Calu3 (cell line): ENCODE data around the gene ARIH1. TPM values are rescaled to one million over a fixed set of nuclear protein-coding genes. Genes with fewer than 3 reads are reported as not detected.

Source experiments
- BruUV-seq: library from RNA; stranded (reverse); fragments of 400-500 nt; replicated peaks from 2 replicates; lab custom pipeline; 2021; lab: Mats Ljungman, UMichigan
- CTCF ChIA-PET: fragments of 300-600 bp; sonication (Branson Sonifier 250); formaldehyde crosslinking; loops from one replicate; lab custom pipeline; 2022; ENCODE audit warnings: antibody characterized with exemption; lab: Charles Lee
- DNase-seq: peaks from one replicate; pipeline ENCODE4 v3.0.0; 2022
- H3K27ac Mint-ChIP-seq: one replicate; pipeline ENCODE4 v1.8.0; 2022; ENCODE audit warnings: mixed read lengths; ENCODE audit not compliant: unreplicated experiment
- H3K27me3 Mint-ChIP-seq: one replicate; pipeline ENCODE4 v1.8.0; 2022; ENCODE audit warnings: mixed read lengths; ENCODE audit not compliant: unreplicated experiment
- H3K36me3 Mint-ChIP-seq: one replicate; pipeline ENCODE4 v1.8.0; 2022; ENCODE audit warnings: mild to moderate bottlenecking, moderate library complexity, mixed read lengths; ENCODE audit not compliant: insufficient read depth, unreplicated experiment
- H3K4me1 Mint-ChIP-seq: one replicate; pipeline ENCODE4 v1.8.0; 2022; ENCODE audit warnings: mild to moderate bottlenecking, low read depth, mixed read lengths; ENCODE audit not compliant: unreplicated experiment
- H3K4me3 Mint-ChIP-seq: one replicate; pipeline ENCODE4 v1.8.0; 2022; ENCODE audit warnings: mild to moderate bottlenecking, low read depth, moderate library complexity, mixed read lengths; ENCODE audit not compliant: unreplicated experiment
- H3K9me3 Mint-ChIP-seq: one replicate; pipeline ENCODE4 v1.8.0; 2022; ENCODE audit warnings: low read depth, mixed read lengths; ENCODE audit not compliant: unreplicated experiment
- CTCF ChIP-seq: fragments of 200-600 bp; IDR thresholded peaks from one replicate; pipeline ENCODE4 v1.8.0; 2022; ENCODE audit warnings: antibody characterized with exemption; ENCODE audit not compliant: unreplicated experiment
- intact Hi-C: fragments of 100-400 bp; cut with micrococcal nuclease; formaldehyde crosslinking; loops from one replicate; pipeline ENCODE4 v1.10.0; 2022; ENCODE audit not compliant: unreplicated experiment
- total RNA-seq: library from RNA; stranded (reverse); gene quantifications from 2 replicates; pipeline ENCODE4 v1.2.3, GENCODE V29; 2022

ARIH1 gene
- total RNA-seq, 1 experiment from 2014 or later, result 179 TPM

- no peak overlapping the region for H3K4me3 Mint-ChIP-seq
- TF ChIP-seq CTCF, result no peak
- intact Hi-C loops, result no loop called here
Measured at GRCh38 chr15:72487070-72487797, 13.1 kb downstream of the ARIH1 start.

GRCh38 chr15:72488558-72488957, 14.4 kb downstream of the ARIH1 start:
- CTCF ChIA-PET, result interaction anchor here (0.6 kb wide), 2 partner anchors 98 to 261 kb away, joined by 3 read pairs; no protein-coding TSS in a partner anchor
- BruUV-seq, result no TSS peak

More at GRCh38 chr15:72487070-72487797, 13.1 kb downstream of the ARIH1 start:
- H3K36me3 Mint-ChIP-seq, result peaks cover 17% of the 10 kb centered on the region
- no peaks in the 10 kb centered on the region for H3K9me3 Mint-ChIP-seq
- peaks cover 28% of the 10 kb centered on the region for H3K4me1 Mint-ChIP-seq
- no TSS peak for BruUV-seq
- no peak for DNase-seq
- H3K27ac Mint-ChIP-seq, result no peak overlapping the region
- no peaks in the 10 kb centered on the region for H3K27me3 Mint-ChIP-seq
- CTCF ChIA-PET, result no interaction called here

GRCh38 chr15:72489943-72490554, 15.9 kb downstream of the ARIH1 start:
- no peaks in the 10 kb centered on the region for H3K9me3 Mint-ChIP-seq
- no peak for TF ChIP-seq CTCF
- BruUV-seq, result no TSS peak
- H3K4me1 Mint-ChIP-seq, result peaks cover 37% of the 10 kb centered on the region
- DNase-seq, result no peak
- peaks cover 7% of the 10 kb centered on the region for H3K36me3 Mint-ChIP-seq
- intact Hi-C loops, result no loop called here
- H3K27me3 Mint-ChIP-seq, result no peaks in the 10 kb centered on the region
- no peak overlapping the region for H3K27ac Mint-ChIP-seq
- CTCF ChIA-PET, result no interaction called here
- no peak overlapping the region for H3K4me3 Mint-ChIP-seq

More at GRCh38 chr15:72488558-72488957, 14.4 kb downstream of the ARIH1 start:
- Mint-ChIP-seq H3K27ac (no peak overlapping the region), H3K4me3 (no peak overlapping the region), H3K4me1 (peaks cover 24% of the 10 kb centered on the region), H3K9me3 (no peaks in the 10 kb centered on the region), H3K36me3 (peaks cover 17% of the 10 kb centered on the region), H3K27me3 (no peaks in the 10 kb centered on the region)
- no peak for TF ChIP-seq CTCF
- intact Hi-C loops, result no loop called here
- DNase-seq, result no peak

- CTCF ChIA-PET, result interaction anchor here (0.6 to 0.9 kb wide), 2 partner anchors 8 to 30 kb away, joined by 3 to 5 read pairs; no protein-coding TSS in a partner anchor
- no peaks in the 10 kb centered on the region for H3K9me3 Mint-ChIP-seq
- no peak overlapping the region for H3K27ac Mint-ChIP-seq
- H3K4me1 Mint-ChIP-seq, result peaks cover 40% of the 10 kb centered on the region
- peaks cover 6% of the 10 kb centered on the region for H3K36me3 Mint-ChIP-seq
- intact Hi-C loops, result no loop called here
- no TSS peak for BruUV-seq
- no peaks in the 10 kb centered on the region for H3K27me3 Mint-ChIP-seq
- no peak for DNase-seq
- H3K4me3 Mint-ChIP-seq, result no peak overlapping the region
- TF ChIP-seq CTCF, result no peak
Measured at GRCh38 chr15:72491768-72492167, 17.6 kb downstream of the ARIH1 start.
